Neural cell (in vitro differentiated cells): ENCODE results near the gene SULT4A1. TPM values are rescaled to one million over a fixed set of nuclear protein-coding genes. Genes with fewer than 3 reads are reported as not detected.

Experiments used
- H2AFZ ChIP-seq: fragments of 200-600, 300-800 bp; sonication (generic), shearing (Covaris generic); 2 replicates; pipeline ENCODE4 v1.6.0; 2014; ENCODE audit warnings: low read depth, mild to moderate bottlenecking, antibody characterized with exemption, low read length, moderate library complexity
- H3F3A ChIP-seq: fragments of 200-600 bp; shearing (Covaris generic); 2 replicates; pipeline ENCODE4 v1.6.1; 2016; ENCODE audit warnings: mild to moderate bottlenecking, moderate library complexity, mixed read lengths, antibody characterized with exemption, low read length; ENCODE audit not compliant: insufficient read depth, poor library complexity, severe bottlenecking
- H3K27ac ChIP-seq: fragments of 200-600, 300-800 bp; sonication (generic), shearing (Covaris generic); 2 replicates; pipeline ENCODE4 v1.5.1; 2014; ENCODE audit warnings: mild to moderate bottlenecking, low read length, moderate library complexity
- H3K27me3 ChIP-seq: fragments of 300-800, 200-600 bp; sonication (generic), shearing (Covaris generic); 2 replicates; pipeline ENCODE4 v1.6.0; 2014; ENCODE audit warnings: mild to moderate bottlenecking, low read depth, low read length, moderate library complexity; ENCODE audit not compliant: insufficient read depth
- H3K36me3 ChIP-seq: fragments of 300-800, 200-600 bp; sonication (generic), shearing (Covaris generic); 2 replicates; pipeline ENCODE4 v1.5.1; 2014; ENCODE audit warnings: mild to moderate bottlenecking, antibody characterized with exemption, low read length, moderate library complexity; ENCODE audit not compliant: insufficient read depth
- H3K4me2 ChIP-seq: fragments of 300-800, 200-600 bp; sonication (generic), shearing (Covaris generic); 2 replicates; pipeline ENCODE4 v1.6.0; 2014; ENCODE audit warnings: mild to moderate bottlenecking, low read length
- H3K4me3 ChIP-seq: fragments of 300-800, 200-600 bp; sonication (generic), shearing (Covaris generic); 2 replicates; pipeline ENCODE4 v1.5.1; 2014; ENCODE audit warnings: mild to moderate bottlenecking, low read length, moderate library complexity
- H3K79me2 ChIP-seq: fragments of 200-600 bp; shearing (Covaris generic); replicated peaks from 2 replicates; pipeline ENCODE4 v1.6.0; 2014; ENCODE audit warnings: mild to moderate bottlenecking, low read length, moderate library complexity; ENCODE audit not compliant: insufficient read depth
- H3K9ac ChIP-seq: fragments of 300-800, 200-600 bp; sonication (generic), shearing (Covaris generic); 2 replicates; pipeline ENCODE4 v1.6.1; 2016; ENCODE audit warnings: mild to moderate bottlenecking, low read length, mixed read lengths
- H3K9me2 ChIP-seq: fragments of 200-600 bp; shearing (Covaris generic); 2 replicates; pipeline ENCODE4 v1.6.1; 2016; ENCODE audit warnings: mild to moderate bottlenecking, low read length, mixed read lengths; ENCODE audit not compliant: insufficient read depth
- H3K9me3 ChIP-seq: fragments of 200-600, 300-800 bp; sonication (generic), shearing (Covaris generic); 2 replicates; pipeline ENCODE4 v1.6.1; 2016; ENCODE audit warnings: mild to moderate bottlenecking, mixed run types, low read length, moderate library complexity, mixed read lengths
- H4K20me1 ChIP-seq: fragments of 200-600 bp; shearing (Covaris generic); 2 replicates; pipeline ENCODE4 v1.6.1; 2016; ENCODE audit warnings: mild to moderate bottlenecking, mixed run types; ENCODE audit not compliant: insufficient read depth
- EP300 ChIP-seq: fragments of 450-650 bp; conservative IDR thresholded peaks from 2 replicates; pipeline ENCODE4 v1.6.1; 2014; ENCODE audit warnings: antibody characterized with exemption, mild to moderate bottlenecking, moderate library complexity; ENCODE audit not compliant: poor library complexity, severe bottlenecking
- EZH2 ChIP-seq: fragments of 200-600, 300-800 bp; shearing (Covaris generic), sonication (generic); IDR thresholded peaks from 2 replicates; pipeline ENCODE4 v1.6.1; 2014; ENCODE audit warnings: antibody characterized with exemption, low read length, borderline replicate concordance, mild to moderate bottlenecking; ENCODE audit not compliant: insufficient read depth, poor library complexity, severe bottlenecking
- MXI1 ChIP-seq: fragments of 450-650 bp; conservative IDR thresholded peaks from 2 replicates; pipeline ENCODE4 v1.6.1; 2014; ENCODE audit warnings: antibody characterized with exemption, mild to moderate bottlenecking; ENCODE audit not compliant: poor library complexity, severe bottlenecking
- POLR2AphosphoS5 ChIP-seq: IDR thresholded peaks from 2 replicates; pipeline ENCODE4 v1.6.1; 2012
- RAD21 ChIP-seq: fragments of 450-650 bp; conservative IDR thresholded peaks from 2 replicates; pipeline ENCODE4 v1.6.1; 2014; ENCODE audit warnings: antibody characterized with exemption, mild to moderate bottlenecking, moderate library complexity
- SMC3 ChIP-seq: fragments of 450-650 bp; conservative IDR thresholded peaks from 2 replicates; pipeline ENCODE4 v1.6.1; 2014; ENCODE audit warnings: antibody characterized with exemption, mild to moderate bottlenecking, moderate library complexity; ENCODE audit not compliant: poor library complexity
- TAF1 ChIP-seq: IDR thresholded peaks from 2 replicates; pipeline ENCODE4 v1.6.1; 2012; ENCODE audit warnings: low read depth
- polyA plus RNA-seq: library from polyadenylated mRNA; depleted of rRNA; stranded (reverse); fragments of >200 nt; gene quantifications from 2 replicates; pipeline ENCODE4 v1.2.3, GENCODE V29; 2014
- TF ChIP-seq, protein P1 (sequence below): IDR thresholded peaks from 2 replicates; pipeline ENCODE4 v1.6.1; 2012; ENCODE audit warnings: borderline replicate concordance
- TF ChIP-seq, protein P2 (sequence below): fragments of 450-650 bp; IDR thresholded peaks from 2 replicates; pipeline ENCODE4 v1.5.1; 2014; ENCODE audit warnings: antibody characterized with exemption, mild to moderate bottlenecking, moderate library complexity; ENCODE audit not compliant: poor library complexity, severe bottlenecking

SULT4A1 gene
- polyA plus RNA-seq, 1 donor from 2014 or later: 182 TPM

DNA sequence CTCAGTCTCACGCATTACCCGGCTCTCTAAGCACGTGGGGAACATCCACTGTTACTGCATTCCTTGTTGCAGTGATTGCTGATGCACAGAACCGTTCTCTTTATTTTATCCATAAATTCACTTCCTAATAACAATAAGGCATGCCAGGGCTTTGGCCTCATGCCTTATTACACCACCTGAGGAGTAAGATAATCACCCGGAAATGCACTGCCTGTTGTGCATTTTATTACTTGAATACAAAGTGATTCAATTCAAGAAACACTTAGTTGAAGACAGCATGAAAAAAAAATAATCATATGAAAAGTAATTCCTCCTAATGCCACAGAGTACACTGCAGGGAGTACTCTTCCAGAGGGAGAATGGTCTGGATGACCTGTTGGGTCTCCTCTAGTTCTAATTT is 69.4 kb downstream of the SULT4A1 start:
- Histone ChIP-seq H3K27ac (peak overlapping the region; percentile 7), H3K9ac (no peak overlapping the region), H3K4me3 (no peak overlapping the region), H3K9me2 (no peaks in the 10 kb centered on the region), H2AFZ (no peak overlapping the region), H3K9me3 (no peaks in the 10 kb centered on the region), H3F3A (no peaks in the 10 kb centered on the region), H3K27me3 (no peaks in the 10 kb centered on the region), H4K20me1 (no peaks in the 10 kb centered on the region), H3K36me3 (no peaks in the 10 kb centered on the region), H3K4me2 (no peak overlapping the region), H3K79me2 (no peaks in the 10 kb centered on the region)
- TF ChIP-seq EZH2 (no peak), MXI1 (no peak), EP300 (peak; percentile 15)
- TF ChIP-seq, protein P1, sequence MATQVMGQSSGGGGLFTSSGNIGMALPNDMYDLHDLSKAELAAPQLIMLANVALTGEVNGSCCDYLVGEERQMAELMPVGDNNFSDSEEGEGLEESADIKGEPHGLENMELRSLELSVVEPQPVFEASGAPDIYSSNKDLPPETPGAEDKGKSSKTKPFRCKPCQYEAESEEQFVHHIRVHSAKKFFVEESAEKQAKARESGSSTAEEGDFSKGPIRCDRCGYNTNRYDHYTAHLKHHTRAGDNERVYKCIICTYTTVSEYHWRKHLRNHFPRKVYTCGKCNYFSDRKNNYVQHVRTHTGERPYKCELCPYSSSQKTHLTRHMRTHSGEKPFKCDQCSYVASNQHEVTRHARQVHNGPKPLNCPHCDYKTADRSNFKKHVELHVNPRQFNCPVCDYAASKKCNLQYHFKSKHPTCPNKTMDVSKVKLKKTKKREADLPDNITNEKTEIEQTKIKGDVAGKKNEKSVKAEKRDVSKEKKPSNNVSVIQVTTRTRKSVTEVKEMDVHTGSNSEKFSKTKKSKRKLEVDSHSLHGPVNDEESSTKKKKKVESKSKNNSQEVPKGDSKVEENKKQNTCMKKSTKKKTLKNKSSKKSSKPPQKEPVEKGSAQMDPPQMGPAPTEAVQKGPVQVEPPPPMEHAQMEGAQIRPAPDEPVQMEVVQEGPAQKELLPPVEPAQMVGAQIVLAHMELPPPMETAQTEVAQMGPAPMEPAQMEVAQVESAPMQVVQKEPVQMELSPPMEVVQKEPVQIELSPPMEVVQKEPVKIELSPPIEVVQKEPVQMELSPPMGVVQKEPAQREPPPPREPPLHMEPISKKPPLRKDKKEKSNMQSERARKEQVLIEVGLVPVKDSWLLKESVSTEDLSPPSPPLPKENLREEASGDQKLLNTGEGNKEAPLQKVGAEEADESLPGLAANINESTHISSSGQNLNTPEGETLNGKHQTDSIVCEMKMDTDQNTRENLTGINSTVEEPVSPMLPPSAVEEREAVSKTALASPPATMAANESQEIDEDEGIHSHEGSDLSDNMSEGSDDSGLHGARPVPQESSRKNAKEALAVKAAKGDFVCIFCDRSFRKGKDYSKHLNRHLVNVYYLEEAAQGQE: peak; percentile 20

DNA sequence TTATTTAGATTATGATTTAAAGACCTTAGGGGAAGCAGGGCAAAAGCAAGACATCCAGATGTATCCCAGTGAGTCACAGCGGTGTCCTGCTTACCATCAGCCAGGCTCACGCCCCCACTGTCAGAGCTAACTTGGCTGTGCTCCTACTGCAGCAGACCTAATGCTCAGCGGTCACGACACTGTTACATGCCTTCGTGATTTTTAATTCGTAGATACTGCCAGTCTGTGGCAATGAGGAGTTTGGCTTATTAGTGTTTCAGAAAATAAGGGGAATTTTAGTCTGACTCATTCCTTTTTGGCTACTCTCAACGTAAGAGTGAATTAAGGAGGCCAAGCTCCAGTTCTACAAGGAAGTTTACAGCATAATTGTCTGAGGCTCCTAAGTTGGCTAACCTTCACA is 72.9 kb downstream of the SULT4A1 start:
- Histone ChIP-seq H3K9ac (no peak overlapping the region), H3K36me3 (no peaks in the 10 kb centered on the region), H3K9me3 (no peaks in the 10 kb centered on the region), H3K27ac (no peak overlapping the region), H3K9me2 (no peaks in the 10 kb centered on the region), H3K79me2 (no peaks in the 10 kb centered on the region), H2AFZ (no peak overlapping the region), H3K4me3 (no peak overlapping the region), H3F3A (no peaks in the 10 kb centered on the region), H3K27me3 (no peaks in the 10 kb centered on the region), H4K20me1 (no peaks in the 10 kb centered on the region), H3K4me2 (no peak overlapping the region)
- TF ChIP-seq MXI1: no peak
- no peak for TF ChIP-seq TAF1
- TF ChIP-seq, protein P1: no peak

DNA sequence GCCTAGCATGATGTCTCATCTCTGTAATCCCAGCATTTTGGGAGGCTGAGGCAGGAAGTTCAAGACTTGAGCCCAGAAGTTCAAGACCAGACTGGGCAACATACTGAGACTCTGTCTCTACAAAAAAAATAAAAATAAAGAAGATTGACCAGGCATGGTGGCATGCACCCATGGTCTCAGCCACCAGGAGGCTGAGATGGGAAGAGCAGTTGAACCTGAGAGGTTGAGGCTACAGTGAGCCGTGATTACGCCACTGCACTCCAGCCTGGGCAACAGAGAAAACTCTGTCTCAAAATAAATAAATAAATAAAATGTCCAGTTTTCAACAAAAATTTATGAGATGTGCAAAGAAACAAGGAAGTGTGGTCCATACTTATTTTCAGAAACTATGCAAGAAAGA is 78.5 kb downstream of the SULT4A1 start:
- no peak overlapping the region for H3K4me2 ChIP-seq
- no peaks in the 10 kb centered on the region for H3K27me3 ChIP-seq
- no peak overlapping the region for H3K4me3 ChIP-seq
- no peak overlapping the region for H2AFZ ChIP-seq
- H3K9me2 ChIP-seq: no peaks in the 10 kb centered on the region
- H3K27ac ChIP-seq: no peak overlapping the region
- H3K36me3 ChIP-seq: no peaks in the 10 kb centered on the region
- TF ChIP-seq SMC3 (no peak), TAF1 (no peak), EZH2 (no peak), POLR2AphosphoS5 (no peak), RAD21 (no peak), MXI1 (no peak), EP300 (no peak)
- TF ChIP-seq, protein P2, sequence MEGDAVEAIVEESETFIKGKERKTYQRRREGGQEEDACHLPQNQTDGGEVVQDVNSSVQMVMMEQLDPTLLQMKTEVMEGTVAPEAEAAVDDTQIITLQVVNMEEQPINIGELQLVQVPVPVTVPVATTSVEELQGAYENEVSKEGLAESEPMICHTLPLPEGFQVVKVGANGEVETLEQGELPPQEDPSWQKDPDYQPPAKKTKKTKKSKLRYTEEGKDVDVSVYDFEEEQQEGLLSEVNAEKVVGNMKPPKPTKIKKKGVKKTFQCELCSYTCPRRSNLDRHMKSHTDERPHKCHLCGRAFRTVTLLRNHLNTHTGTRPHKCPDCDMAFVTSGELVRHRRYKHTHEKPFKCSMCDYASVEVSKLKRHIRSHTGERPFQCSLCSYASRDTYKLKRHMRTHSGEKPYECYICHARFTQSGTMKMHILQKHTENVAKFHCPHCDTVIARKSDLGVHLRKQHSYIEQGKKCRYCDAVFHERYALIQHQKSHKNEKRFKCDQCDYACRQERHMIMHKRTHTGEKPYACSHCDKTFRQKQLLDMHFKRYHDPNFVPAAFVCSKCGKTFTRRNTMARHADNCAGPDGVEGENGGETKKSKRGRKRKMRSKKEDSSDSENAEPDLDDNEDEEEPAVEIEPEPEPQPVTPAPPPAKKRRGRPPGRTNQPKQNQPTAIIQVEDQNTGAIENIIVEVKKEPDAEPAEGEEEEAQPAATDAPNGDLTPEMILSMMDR: no peak
- TF ChIP-seq, protein P1: no peak
- no peaks in the 10 kb centered on the region for H3F3A ChIP-seq
- H3K79me2 ChIP-seq: no peaks in the 10 kb centered on the region
- H4K20me1 ChIP-seq: no peaks in the 10 kb centered on the region
- no peak overlapping the region for H3K9ac ChIP-seq
- no peaks in the 10 kb centered on the region for H3K9me3 ChIP-seq
